PC-9 (cell line): Measurements from ENCODE around the gene GLB1L2.

Source experiments
- EZH2 ChIP-seq: fragments of 200-600 bp; sonication (generic); IDR thresholded peaks from 2 replicates; pipeline ENCODE4 v1.8.0; 2017; ENCODE audit warnings: antibody characterized with exemption, low read depth
- TF ChIP-seq, protein P1 (sequence below): fragments of 200-600 bp; sonication (generic); conservative IDR thresholded peaks from 2 replicates; pipeline ENCODE4 v1.6.1; 2017; ENCODE audit warnings: mixed run types, antibody characterized with exemption, mild to moderate bottlenecking, moderate library complexity

GRCh38 chr11:134312807-134313206 lies 19.0 kb upstream of the GLB1L2 start:
- TF ChIP-seq, protein P1, sequence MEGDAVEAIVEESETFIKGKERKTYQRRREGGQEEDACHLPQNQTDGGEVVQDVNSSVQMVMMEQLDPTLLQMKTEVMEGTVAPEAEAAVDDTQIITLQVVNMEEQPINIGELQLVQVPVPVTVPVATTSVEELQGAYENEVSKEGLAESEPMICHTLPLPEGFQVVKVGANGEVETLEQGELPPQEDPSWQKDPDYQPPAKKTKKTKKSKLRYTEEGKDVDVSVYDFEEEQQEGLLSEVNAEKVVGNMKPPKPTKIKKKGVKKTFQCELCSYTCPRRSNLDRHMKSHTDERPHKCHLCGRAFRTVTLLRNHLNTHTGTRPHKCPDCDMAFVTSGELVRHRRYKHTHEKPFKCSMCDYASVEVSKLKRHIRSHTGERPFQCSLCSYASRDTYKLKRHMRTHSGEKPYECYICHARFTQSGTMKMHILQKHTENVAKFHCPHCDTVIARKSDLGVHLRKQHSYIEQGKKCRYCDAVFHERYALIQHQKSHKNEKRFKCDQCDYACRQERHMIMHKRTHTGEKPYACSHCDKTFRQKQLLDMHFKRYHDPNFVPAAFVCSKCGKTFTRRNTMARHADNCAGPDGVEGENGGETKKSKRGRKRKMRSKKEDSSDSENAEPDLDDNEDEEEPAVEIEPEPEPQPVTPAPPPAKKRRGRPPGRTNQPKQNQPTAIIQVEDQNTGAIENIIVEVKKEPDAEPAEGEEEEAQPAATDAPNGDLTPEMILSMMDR = no peak
- TF ChIP-seq EZH2 = no peak
